ENCODE measurements around the gene SORBS1.

SORBS1 gene

GRCh38 chr10:95565336-95565735 lies 4.2 kb upstream of the SORBS1 start:
- no peak for DNase-seq (ENCODE audit: low read depth)

GRCh38 chr10:95564291-95564690 lies 3.1 kb upstream of the SORBS1 start:
- no peak for DNase-seq (ENCODE audit: low read depth)

GRCh38 chr10:95562341-95562965 lies 1.3 kb upstream of the SORBS1 start:
- no peak for DNase-seq (ENCODE audit: low read depth)

- DNase-seq (ENCODE audit: low read depth) = no peak
These were observed 650 bp upstream of the SORBS1 start for GRCh38 chr10:95561864-95562177.

- DNase-seq (ENCODE audit: low read depth) = peak; percentile 10
These were observed 644 bp downstream of the SORBS1 start for GRCh38 chr10:95560278-95561176.

GRCh38 chr10:95559896-95560277 lies 1.3 kb downstream of the SORBS1 start:
- no peak for DNase-seq (ENCODE audit: low read depth)

GRCh38 chr10:95559471-95559870 lies 1.7 kb downstream of the SORBS1 start:
- DNase-seq (ENCODE audit: low read depth) = no peak

- DNase-seq (ENCODE audit: low read depth) = no peak
These were observed 2.4 kb downstream of the SORBS1 start for GRCh38 chr10:95558593-95559320.

- DNase-seq (ENCODE audit: low read depth) = no peak
These were observed 4.0 kb downstream of the SORBS1 start for GRCh38 chr10:95556994-95557767.

- no peak for DNase-seq (ENCODE audit: low read depth)
These were observed 7.5 kb downstream of the SORBS1 start for GRCh38 chr10:95553674-95554073.

GRCh38 chr10:95552679-95553342 lies 8.4 kb downstream of the SORBS1 start:
- no peak for DNase-seq (ENCODE audit: low read depth)

GRCh38 chr10:95550073-95550672 lies 11.0 kb downstream of the SORBS1 start:
- no peak for DNase-seq (ENCODE audit: low read depth)

GRCh38 chr10:95547791-95548435 lies 13.3 kb downstream of the SORBS1 start:
- DNase-seq (ENCODE audit: low read depth) = no peak

- DNase-seq (ENCODE audit: low read depth) = no peak
These were observed 14.0 kb downstream of the SORBS1 start for GRCh38 chr10:95547197-95547596.

- no peak for DNase-seq (ENCODE audit: low read depth)
These were observed 15.2 kb downstream of the SORBS1 start for GRCh38 chr10:95545981-95546380.

GRCh38 chr10:95544783-95545500 lies 16.2 kb downstream of the SORBS1 start:
- no peak for DNase-seq (ENCODE audit: low read depth)

- DNase-seq (ENCODE audit: low read depth) = no peak
These were observed 17.7 kb downstream of the SORBS1 start for GRCh38 chr10:95543459-95543858.

GRCh38 chr10:95542761-95543160 lies 18.4 kb downstream of the SORBS1 start:
- no peak for DNase-seq (ENCODE audit: low read depth)

GRCh38 chr10:95542330-95542729 lies 18.8 kb downstream of the SORBS1 start:
- DNase-seq (ENCODE audit: low read depth) = no peak

GRCh38 chr10:95540514-95541052 lies 20.6 kb downstream of the SORBS1 start:
- DNase-seq (ENCODE audit: low read depth) = no peak
